ENCODE data around the gene RTKN2. TPM values are rescaled to one million over a fixed set of nuclear protein-coding genes. Genes with fewer than 3 reads are reported as not detected.
"Not testable (repeated sequence)": the region's sequence is repeated elsewhere in the genome, so short reads cannot be mapped to it uniquely, and the experiment has no call there.

Gene RTKN2
- total RNA-seq, 4 donors from 2014 or later, result 0.30 TPM; not detected in 3

DNA sequence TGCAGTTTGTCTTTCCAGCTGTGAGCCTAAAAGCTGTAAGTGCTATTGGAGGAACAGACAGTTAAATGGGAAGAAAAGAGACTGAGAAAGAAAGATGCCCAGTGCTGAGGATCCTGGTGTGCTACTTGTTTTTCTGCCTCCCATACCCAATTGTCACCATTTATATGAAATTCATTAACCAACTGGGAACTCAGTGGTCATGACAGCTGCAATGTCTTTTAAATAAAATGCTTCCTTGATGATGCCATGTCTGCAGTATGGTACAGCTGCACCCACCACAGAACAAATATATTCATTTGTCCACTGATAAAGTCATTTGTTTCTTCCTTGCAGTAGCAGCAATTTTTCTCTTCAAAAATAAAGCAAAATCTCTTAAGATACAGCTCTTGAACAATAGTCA is 15.6 kb upstream of the RTKN2 start:
- Histone ChIP-seq H3K4me3 (no peak overlapping the region), H3K9me3 (no peaks in the 10 kb centered on the region), H3K27ac (no peak overlapping the region), H3K4me1 (no peaks in the 10 kb centered on the region), H3K36me3 (no peaks in the 10 kb centered on the region), H3K27me3 (no peaks in the 10 kb centered on the region)
- TF ChIP-seq POLR2A (IDR thresholded peaks at IDR 0.05) (no peak), EP300 (IDR thresholded peaks at IDR 0.05) (no peak)
- TF ChIP-seq, protein P1, sequence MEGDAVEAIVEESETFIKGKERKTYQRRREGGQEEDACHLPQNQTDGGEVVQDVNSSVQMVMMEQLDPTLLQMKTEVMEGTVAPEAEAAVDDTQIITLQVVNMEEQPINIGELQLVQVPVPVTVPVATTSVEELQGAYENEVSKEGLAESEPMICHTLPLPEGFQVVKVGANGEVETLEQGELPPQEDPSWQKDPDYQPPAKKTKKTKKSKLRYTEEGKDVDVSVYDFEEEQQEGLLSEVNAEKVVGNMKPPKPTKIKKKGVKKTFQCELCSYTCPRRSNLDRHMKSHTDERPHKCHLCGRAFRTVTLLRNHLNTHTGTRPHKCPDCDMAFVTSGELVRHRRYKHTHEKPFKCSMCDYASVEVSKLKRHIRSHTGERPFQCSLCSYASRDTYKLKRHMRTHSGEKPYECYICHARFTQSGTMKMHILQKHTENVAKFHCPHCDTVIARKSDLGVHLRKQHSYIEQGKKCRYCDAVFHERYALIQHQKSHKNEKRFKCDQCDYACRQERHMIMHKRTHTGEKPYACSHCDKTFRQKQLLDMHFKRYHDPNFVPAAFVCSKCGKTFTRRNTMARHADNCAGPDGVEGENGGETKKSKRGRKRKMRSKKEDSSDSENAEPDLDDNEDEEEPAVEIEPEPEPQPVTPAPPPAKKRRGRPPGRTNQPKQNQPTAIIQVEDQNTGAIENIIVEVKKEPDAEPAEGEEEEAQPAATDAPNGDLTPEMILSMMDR (IDR thresholded peaks at IDR 0.05), result no peak
- DNase-seq (ENCODE audit: low spot score in 2 of 2), result no peak

DNA sequence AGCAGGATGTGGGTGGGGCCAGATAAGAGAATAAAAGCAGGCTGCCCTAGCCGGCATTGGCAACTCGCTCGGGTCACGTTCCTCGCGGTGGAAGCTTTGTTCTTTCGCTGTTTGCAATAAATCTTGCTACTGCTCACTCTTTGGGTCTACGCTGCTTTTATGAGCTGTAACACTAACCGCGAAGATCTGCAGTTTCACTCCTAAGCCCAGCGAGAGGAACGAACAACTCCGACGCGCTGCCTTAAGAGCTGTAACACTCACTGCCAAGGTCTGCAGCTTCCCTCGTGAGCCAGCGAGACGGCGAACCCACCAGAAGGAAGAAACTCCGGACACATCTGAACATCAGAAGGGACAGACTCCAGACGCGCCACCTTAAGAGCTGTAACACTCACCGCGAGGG is 12.7 kb upstream of the RTKN2 start:
- not testable (repeated sequence) for H3K27me3 ChIP-seq; DNase-seq (ENCODE audit: low spot score in 2 of 2); H3K36me3 ChIP-seq; H3K27ac ChIP-seq; H3K4me3 ChIP-seq; H3K4me1 ChIP-seq; H3K9me3 ChIP-seq
- WGBS, 2 donors, result 90 to 94% methylated on average over 24 of the region's 24 CpGs

DNA sequence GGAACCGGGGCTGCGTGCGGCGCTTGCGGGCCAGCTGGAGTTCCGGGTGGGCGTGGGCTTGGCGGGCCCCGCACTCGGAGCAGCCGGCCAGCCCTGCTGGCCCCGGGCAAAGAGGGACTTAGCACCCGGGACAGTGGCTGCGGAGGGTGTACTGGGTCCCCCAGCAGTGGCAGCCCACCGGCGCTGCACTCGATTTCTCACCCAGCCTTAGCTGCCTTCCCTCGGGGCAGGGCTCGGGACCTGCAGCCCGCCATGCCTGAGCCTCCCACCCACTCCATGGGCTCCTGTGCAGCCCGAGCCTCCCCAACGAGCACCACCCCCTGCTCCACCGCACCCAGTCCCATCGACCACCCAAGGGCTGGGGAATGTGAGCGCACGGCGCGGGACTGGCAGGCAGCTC is 11.7 kb upstream of the RTKN2 start:
- not testable (repeated sequence) for H3K27me3 ChIP-seq; H3K36me3 ChIP-seq; H3K9me3 ChIP-seq; H3K4me1 ChIP-seq; DNase-seq (ENCODE audit: low spot score in 2 of 2); H3K27ac ChIP-seq; H3K4me3 ChIP-seq
- 97 to 99% methylated on average over 14 to 22 of the region's 28 CpGs for WGBS, 2 donors

DNA sequence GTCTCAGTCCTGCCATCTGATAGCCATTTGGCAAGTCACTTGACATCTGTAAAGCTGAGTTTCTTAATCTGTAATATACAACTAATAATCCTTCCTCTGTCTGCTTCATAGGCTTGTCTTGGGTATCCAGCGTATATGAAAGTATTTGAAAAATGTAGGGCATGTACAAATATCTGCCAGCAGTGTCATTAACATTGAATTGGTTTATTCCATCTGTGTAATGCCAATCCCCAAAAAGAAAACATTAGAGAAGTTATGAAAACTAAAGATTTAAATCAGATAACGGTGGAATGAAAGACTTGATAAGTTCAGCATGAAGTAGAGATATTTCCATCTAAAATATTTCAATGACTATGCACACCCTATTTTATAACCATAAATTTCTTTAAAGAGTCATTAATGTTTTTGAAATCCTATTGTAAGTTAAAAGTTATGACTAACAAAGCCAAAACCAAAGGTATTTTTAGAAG is 9.8 kb upstream of the RTKN2 start:
- H3K4me1 ChIP-seq, result no peaks in the 10 kb centered on the region
- H3K27ac ChIP-seq, result no peak overlapping the region
- H3K9me3 ChIP-seq, result no peaks in the 10 kb centered on the region
- TF ChIP-seq POLR2A (IDR thresholded peaks at IDR 0.05), result no peak
- TF ChIP-seq, protein P1 (IDR thresholded peaks at IDR 0.05), result no peak
- no peak for TF ChIP-seq EP300 (IDR thresholded peaks at IDR 0.05)
- H3K27me3 ChIP-seq, result no peaks in the 10 kb centered on the region
- no peaks in the 10 kb centered on the region for H3K36me3 ChIP-seq
- H3K4me3 ChIP-seq, result no peak overlapping the region
- 23 to 26% methylated on average over 2 of the region's 2 CpGs for WGBS, 2 donors
- no peak for DNase-seq (ENCODE audit: low spot score in 2 of 2)

DNA sequence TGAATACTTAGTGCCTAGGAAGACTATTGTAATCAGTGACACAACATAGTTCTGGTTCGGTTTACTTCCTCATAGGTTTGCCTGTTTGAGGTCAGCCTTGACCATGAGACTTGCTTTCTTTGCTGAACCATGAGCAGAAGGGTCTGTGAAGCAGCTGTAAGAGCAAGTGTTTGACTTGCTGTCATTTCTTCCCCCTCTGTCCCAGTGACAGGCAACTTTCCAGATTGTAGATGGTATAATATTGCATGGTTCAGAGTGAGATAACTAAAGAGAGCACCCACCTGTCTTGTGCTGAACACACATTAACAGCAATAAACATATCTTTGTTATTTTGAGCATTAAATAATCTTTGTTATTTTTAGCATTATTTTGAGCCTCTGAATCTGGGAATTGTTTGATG is 9.3 kb upstream of the RTKN2 start:
- DNase-seq (ENCODE audit: low spot score in 2 of 2), result no peak

DNA sequence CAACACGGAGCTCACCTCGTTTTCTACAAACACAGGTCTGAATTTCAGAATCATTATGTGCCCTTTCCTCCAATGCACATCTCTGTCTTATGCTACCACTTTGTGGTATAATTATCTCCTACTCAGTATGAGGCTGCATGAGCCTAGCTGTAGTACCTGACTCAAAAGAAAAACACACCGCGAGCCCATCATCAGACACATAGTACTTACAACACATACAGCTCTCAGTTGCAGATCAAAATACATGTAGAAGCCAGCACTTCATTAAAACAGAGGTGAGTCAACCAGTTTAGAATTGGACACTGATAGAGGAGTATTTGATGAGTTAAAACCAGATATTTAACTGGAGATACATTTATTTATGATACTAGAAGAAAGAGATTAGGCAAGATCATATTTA is 1.4 kb upstream of the RTKN2 start:
- Histone ChIP-seq H3K9me3 (no peaks in the 10 kb centered on the region), H3K4me3 (no peak overlapping the region), H3K4me1 (peaks cover 0 to 17% (median 5%) of the 10 kb centered on the region in 4 donors), H3K27ac (no peak overlapping the region), H3K36me3 (no peaks in the 10 kb centered on the region), H3K27me3 (peaks cover 0 to 4% of the 10 kb centered on the region in 2 donors)
- 92 to 96% methylated on average over 4 of the region's 4 CpGs for WGBS, 2 donors
- TF ChIP-seq, protein P1 (IDR thresholded peaks at IDR 0.05), result no peak
- TF ChIP-seq POLR2A (IDR thresholded peaks at IDR 0.05) (no peak), EP300 (IDR thresholded peaks at IDR 0.05) (no peak)
- DNase-seq (ENCODE audit: low spot score in 2 of 2), result no peak

More for the DNA sequence above, 9.3 kb upstream of the RTKN2 start:
- H3K4me1 ChIP-seq, result no peaks in the 10 kb centered on the region
- H3K27ac ChIP-seq, result no peak overlapping the region
- H3K9me3 ChIP-seq, result no peaks in the 10 kb centered on the region
- TF ChIP-seq EP300 (IDR thresholded peaks at IDR 0.05), result no peak
- TF ChIP-seq POLR2A (IDR thresholded peaks at IDR 0.05), result no peak
- TF ChIP-seq, protein P1 (IDR thresholded peaks at IDR 0.05), result no peak
- no peaks in the 10 kb centered on the region for H3K27me3 ChIP-seq
- 78 to 83% methylated on average over 1 of the region's 1 CpG for WGBS, 2 donors
- no peaks in the 10 kb centered on the region for H3K36me3 ChIP-seq
- H3K4me3 ChIP-seq, result no peak overlapping the region
